H1 (cell line): ENCODE results near the gene CYLD.

Experiments used
- POLR2AphosphoS5 ChIP-seq: IDR thresholded peaks from 2 replicates; pipeline ENCODE4 v1.6.1; 2011; ENCODE audit warnings: low read depth, low read length
- SP2 ChIP-seq: IDR thresholded peaks from 2 replicates; pipeline ENCODE4 v1.6.1; 2012; ENCODE audit warnings: mild to moderate bottlenecking, low read length, inconsistent platforms
- TF ChIP-seq, protein P1 (sequence below), 3 experiments: IDR thresholded peaks; 1 replicate in 2 of 3; 2 replicates in 1 of 3; pipeline versions ENCODE4 v1.5.1 to v1.6.1; 2011; ENCODE audit warnings: low read length in 3 of 3, mild to moderate bottlenecking in 3 of 3, inconsistent platforms in 2 of 3, low read depth in 1 of 3, moderate library complexity in 1 of 3; ENCODE audit not compliant: insufficient read depth in 1 of 3; ENCODE audit errors: control extremely low read depth in 1 of 3

DNA sequence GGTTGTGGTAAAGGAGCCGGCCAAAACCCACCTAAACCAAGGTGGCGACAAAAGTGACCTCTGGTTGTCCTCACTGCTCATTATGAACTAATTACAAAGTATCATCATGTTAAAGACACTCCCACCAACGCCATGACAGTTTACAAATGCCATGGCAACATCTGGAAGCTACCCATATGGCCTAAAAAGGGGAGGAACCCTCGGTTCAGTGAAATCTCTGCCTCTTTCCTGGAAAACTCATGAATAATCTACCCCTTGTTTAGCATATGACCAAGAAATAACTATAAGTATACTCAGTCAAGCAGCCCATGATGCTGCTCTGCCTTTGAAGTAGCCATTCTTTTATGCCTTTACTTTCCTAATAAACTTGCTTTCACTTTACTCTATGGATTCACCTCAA lies 72.2 kb downstream of the CYLD start:
- TF ChIP-seq POLR2AphosphoS5 = no peak
- TF ChIP-seq, protein P1, sequence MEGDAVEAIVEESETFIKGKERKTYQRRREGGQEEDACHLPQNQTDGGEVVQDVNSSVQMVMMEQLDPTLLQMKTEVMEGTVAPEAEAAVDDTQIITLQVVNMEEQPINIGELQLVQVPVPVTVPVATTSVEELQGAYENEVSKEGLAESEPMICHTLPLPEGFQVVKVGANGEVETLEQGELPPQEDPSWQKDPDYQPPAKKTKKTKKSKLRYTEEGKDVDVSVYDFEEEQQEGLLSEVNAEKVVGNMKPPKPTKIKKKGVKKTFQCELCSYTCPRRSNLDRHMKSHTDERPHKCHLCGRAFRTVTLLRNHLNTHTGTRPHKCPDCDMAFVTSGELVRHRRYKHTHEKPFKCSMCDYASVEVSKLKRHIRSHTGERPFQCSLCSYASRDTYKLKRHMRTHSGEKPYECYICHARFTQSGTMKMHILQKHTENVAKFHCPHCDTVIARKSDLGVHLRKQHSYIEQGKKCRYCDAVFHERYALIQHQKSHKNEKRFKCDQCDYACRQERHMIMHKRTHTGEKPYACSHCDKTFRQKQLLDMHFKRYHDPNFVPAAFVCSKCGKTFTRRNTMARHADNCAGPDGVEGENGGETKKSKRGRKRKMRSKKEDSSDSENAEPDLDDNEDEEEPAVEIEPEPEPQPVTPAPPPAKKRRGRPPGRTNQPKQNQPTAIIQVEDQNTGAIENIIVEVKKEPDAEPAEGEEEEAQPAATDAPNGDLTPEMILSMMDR (IDR thresholded peaks at IDR 0.05; ENCODE audit: control extremely low read depth in 1 of 3, insufficient read depth in 1 of 3, low read depth in 1 of 3, low read length in 3 of 3) = no peak
- TF ChIP-seq SP2 = no peak
